Endothelial cell of umbilical vein (primary cell): ENCODE data around the gene VPS8. TPM values are rescaled to one million over a fixed set of nuclear protein-coding genes. Genes with fewer than 3 reads are reported as not detected.

Source experiments
- Bru-seq: library from RNA; stranded (reverse); fragments of 400-500 nt; gene quantifications from one replicate; lab custom pipeline; 2021; lab: Mats Ljungman, UMichigan
- BruChase-seq, 2 experiments: library from RNA; stranded (reverse); fragments of 400-500 nt; gene quantifications; one replicate each; lab custom pipeline; 2021; lab: Mats Ljungman, UMichigan
- BruUV-seq: library from RNA; stranded (reverse); fragments of 400-500 nt; replicated peaks from 2 replicates; lab custom pipeline; 2021; lab: Mats Ljungman, UMichigan
- CTCF ChIA-PET: fragments of 300-600, 350-600 bp; sonication (Branson Sonifier 250); formaldehyde crosslinking; loops from one replicate; lab custom pipeline; 2021; ENCODE audit warnings: antibody characterized with exemption, inconsistent platforms; lab: Charles Lee
- POLR2A ChIA-PET: fragments of 300-600, 350-600 bp; sonication (Branson Sonifier 250); formaldehyde crosslinking; loops from one replicate; lab custom pipeline; 2021; ENCODE audit warnings: antibody characterized with exemption, inconsistent platforms; lab: Charles Lee
- DNase-seq: peaks from one replicate; pipeline ENCODE4 v3.0.0-alpha.2; 2011; ENCODE audit warnings: low read depth, low spot score
- FAIRE-seq: peaks from 2 replicates; lab custom pipeline; 2011; peaks lifted over from hg19 to GRCh38; lab: Jason Lieb, UNC
- H2AFZ ChIP-seq: 2 replicates; pipeline ENCODE4 v1.6.0; 2012; ENCODE audit warnings: low read depth, low read length, control low read depth, inconsistent platforms
- H3K27ac ChIP-seq: 2 replicates; pipeline ENCODE4 v1.5.1; 2011; ENCODE audit warnings: low read depth, mild to moderate bottlenecking, control low read depth, low read length, moderate library complexity; ENCODE audit not compliant: insufficient read depth
- H3K27me3 ChIP-seq, 2 experiments: 2 replicates each; pipeline versions ENCODE4 v1.6.0 to v1.6.1; 2011; ENCODE audit warnings: low read length in 2 of 2, mixed read lengths in 1 of 2; ENCODE audit not compliant: control insufficient read depth in 2 of 2, insufficient read depth in 2 of 2
- H3K36me3 ChIP-seq, 2 experiments: 2 replicates in 1 of 2; 3 replicates in 1 of 2; pipeline ENCODE4 v1.5.1; 2011; ENCODE audit warnings: low read length in 2 of 2, mild to moderate bottlenecking in 1 of 2, moderate library complexity in 1 of 2; ENCODE audit not compliant: control insufficient read depth in 2 of 2, insufficient read depth in 2 of 2; ENCODE audit errors: extremely low read depth in 1 of 2
- H3K4me1 ChIP-seq: 3 replicates; pipeline ENCODE4 v1.5.1; 2011; ENCODE audit warnings: mild to moderate bottlenecking, low read length; ENCODE audit not compliant: control insufficient read depth, insufficient read depth; ENCODE audit errors: extremely low read depth
- H3K4me2 ChIP-seq: 2 replicates; pipeline ENCODE4 v1.6.1; 2011; ENCODE audit warnings: low read length, control low read depth, mixed read lengths; ENCODE audit not compliant: insufficient read depth
- H3K4me3 ChIP-seq, 3 experiments: fragments of 200-600 bp in 1 of 3; sonication (generic), shearing (Covaris generic) in 1 of 3; replicated peaks in 1 of 3; 2 replicates each; pipeline ENCODE4 v1.5.1; 2011 to 2016; ENCODE audit warnings: control low read depth in 3 of 3, low read length in 3 of 3, mild to moderate bottlenecking in 2 of 3, inconsistent platforms in 1 of 3, low read depth in 1 of 3, moderate library complexity in 1 of 3; ENCODE audit not compliant: insufficient read depth in 1 of 3
- H3K79me2 ChIP-seq: 2 replicates; pipeline ENCODE4 v1.6.0; 2012; ENCODE audit warnings: low read length, inconsistent platforms; ENCODE audit not compliant: control insufficient read depth, insufficient read depth
- H3K9ac ChIP-seq: replicated peaks from 2 replicates; pipeline ENCODE3; 2011; ENCODE audit warnings: low read length, control low read depth; ENCODE audit not compliant: insufficient read depth; ENCODE audit errors: extremely low read depth
- H3K9me1 ChIP-seq: replicated peaks from 3 replicates; pipeline ENCODE4 v1.6.0; 2011; ENCODE audit warnings: mild to moderate bottlenecking, low read length; ENCODE audit not compliant: control insufficient read depth, insufficient read depth; ENCODE audit errors: extremely low read depth
- H3K9me3 ChIP-seq: replicated peaks from 2 replicates; pipeline ENCODE4 v1.5.1; 2012; ENCODE audit warnings: low read length, inconsistent platforms; ENCODE audit not compliant: control insufficient read depth, insufficient read depth
- H4K20me1 ChIP-seq: replicated peaks from 2 replicates; pipeline ENCODE3; 2011; ENCODE audit warnings: mild to moderate bottlenecking, low read length; ENCODE audit not compliant: control insufficient read depth, insufficient read depth; ENCODE audit errors: extremely low read depth
- FOS ChIP-seq: IDR thresholded peaks from 2 replicates; pipeline ENCODE4 v1.6.1; 2011; ENCODE audit warnings: mild to moderate bottlenecking, low read length, moderate library complexity, borderline replicate concordance; ENCODE audit not compliant: insufficient read depth
- MAX ChIP-seq: IDR thresholded peaks from 2 replicates; pipeline ENCODE4 v1.6.1; 2011; ENCODE audit not compliant: insufficient read depth, insufficient read length
- POLR2A ChIP-seq: IDR thresholded peaks from 2 replicates; pipeline ENCODE4 v1.6.1; 2012; ENCODE audit warnings: low read depth, mild to moderate bottlenecking, control low read depth, low read length
- POLR2AphosphoS5 ChIP-seq: IDR thresholded peaks from 2 replicates; pipeline ENCODE4 v1.6.1; 2012; ENCODE audit warnings: low read depth, mild to moderate bottlenecking, control low read depth, low read length, moderate library complexity; ENCODE audit not compliant: insufficient read depth
- dilution Hi-C: fragments of 300-500 bp; cut with MboI; formaldehyde crosslinking; loops from one replicate; pipeline ENCODE4 v1.15.0; 2019; ENCODE audit warnings: low sequenced_read_pairs; ENCODE audit not compliant: extremely low pct_ligation_motif_present
- intact Hi-C: fragments of 100-400 bp; cut with micrococcal nuclease; formaldehyde crosslinking; loops from one replicate; pipeline ENCODE4 v1.10.0; 2022
- long read RNA-seq: library from polyadenylated mRNA; stranded (forward); transcript quantifications from one replicate; pipeline ENCODE4 v2.0.0, GENCODE V29; 2021
- polyA minus RNA-seq, 3 experiments: library from RNA; depleted of rRNA, polyadenylated mRNA; stranded (reverse); fragments of >200 nt; gene quantifications; 1 replicate in 1 of 3; 2 replicates in 2 of 3; pipeline ENCODE4 v1.2.3, GENCODE V29; 2011
- polyA plus RNA-seq, 4 experiments: library from polyadenylated mRNA; depleted of rRNA in 3 of 4; stranded (reverse) in 3 of 4; unstranded in 1 of 4; fragments of >200 nt; gene quantifications; 2 replicates each; pipeline versions ENCODE4 v1.2.1 to v1.2.3, GENCODE V29; 2011 to 2012; ENCODE audit warnings: missing spikeins in 1 of 4
- total RNA-seq: library from RNA; stranded (reverse); gene quantifications from 2 replicates; pipeline ENCODE4 v1.2.3, GENCODE V29; 2021
- TF ChIP-seq, protein P1 (sequence below), 2 donors: IDR thresholded peaks; 1 replicate in 1 of 2; 2 replicates in 1 of 2; pipeline ENCODE4 v1.5.1; 2011; ENCODE audit warnings: low read length in 2 of 2, mild to moderate bottlenecking in 2 of 2, moderate library complexity in 2 of 2, control low read depth in 1 of 2, inconsistent platforms in 1 of 2, low read depth in 1 of 2; ENCODE audit not compliant: insufficient read depth in 1 of 2; ENCODE audit errors: extremely low read depth in 1 of 2

The VPS8 gene, protein sequence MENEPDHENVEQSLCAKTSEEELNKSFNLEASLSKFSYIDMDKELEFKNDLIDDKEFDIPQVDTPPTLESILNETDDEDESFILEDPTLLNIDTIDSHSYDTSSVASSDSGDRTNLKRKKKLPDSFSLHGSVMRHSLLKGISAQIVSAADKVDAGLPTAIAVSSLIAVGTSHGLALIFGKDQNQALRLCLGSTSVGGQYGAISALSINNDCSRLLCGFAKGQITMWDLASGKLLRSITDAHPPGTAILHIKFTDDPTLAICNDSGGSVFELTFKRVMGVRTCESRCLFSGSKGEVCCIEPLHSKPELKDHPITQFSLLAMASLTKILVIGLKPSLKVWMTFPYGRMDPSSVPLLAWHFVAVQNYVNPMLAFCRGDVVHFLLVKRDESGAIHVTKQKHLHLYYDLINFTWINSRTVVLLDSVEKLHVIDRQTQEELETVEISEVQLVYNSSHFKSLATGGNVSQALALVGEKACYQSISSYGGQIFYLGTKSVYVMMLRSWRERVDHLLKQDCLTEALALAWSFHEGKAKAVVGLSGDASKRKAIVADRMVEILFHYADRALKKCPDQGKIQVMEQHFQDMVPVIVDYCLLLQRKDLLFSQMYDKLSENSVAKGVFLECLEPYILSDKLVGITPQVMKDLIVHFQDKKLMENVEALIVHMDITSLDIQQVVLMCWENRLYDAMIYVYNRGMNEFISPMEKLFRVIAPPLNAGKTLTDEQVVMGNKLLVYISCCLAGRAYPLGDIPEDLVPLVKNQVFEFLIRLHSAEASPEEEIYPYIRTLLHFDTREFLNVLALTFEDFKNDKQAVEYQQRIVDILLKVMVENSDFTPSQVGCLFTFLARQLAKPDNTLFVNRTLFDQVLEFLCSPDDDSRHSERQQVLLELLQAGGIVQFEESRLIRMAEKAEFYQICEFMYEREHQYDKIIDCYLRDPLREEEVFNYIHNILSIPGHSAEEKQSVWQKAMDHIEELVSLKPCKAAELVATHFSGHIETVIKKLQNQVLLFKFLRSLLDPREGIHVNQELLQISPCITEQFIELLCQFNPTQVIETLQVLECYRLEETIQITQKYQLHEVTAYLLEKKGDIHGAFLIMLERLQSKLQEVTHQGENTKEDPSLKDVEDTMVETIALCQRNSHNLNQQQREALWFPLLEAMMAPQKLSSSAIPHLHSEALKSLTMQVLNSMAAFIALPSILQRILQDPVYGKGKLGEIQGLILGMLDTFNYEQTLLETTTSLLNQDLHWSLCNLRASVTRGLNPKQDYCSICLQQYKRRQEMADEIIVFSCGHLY (N-terminal part only)
- total RNA-seq (45.4 and 51.6 TPM in 2 replicates), polyA plus RNA-seq (11.2 and 13.7 TPM in 2 replicates), polyA minus RNA-seq (56.1 and 113 TPM in 2 replicates), Bru-seq, nascent RNA (percentile 74 among the genes with signal in this experiment), BruChase-seq, experiment 1, labeled RNA remaining after a 6-hour chase (percentile 60 among the genes with signal in this experiment), BruChase-seq, experiment 2, labeled RNA remaining after a 2-hour chase (percentile 70 among the genes with signal in this experiment)
- polyA plus RNA-seq (2011; cell fraction: cytosol; rRNA removed) = 8.8 and 14.4 TPM in 2 replicates
- 75.9 and 76.6 TPM in 2 replicates for polyA plus RNA-seq (2011; cell fraction: nucleus; rRNA removed)
- 19.0 and 27.6 TPM in 2 replicates for polyA plus RNA-seq (2012)
- 7.8 TPM for polyA minus RNA-seq (2011; cell fraction: cytosol; rRNA and poly(A)+ RNA removed)
- 185 and 241 TPM in 2 replicates for polyA minus RNA-seq (2011; cell fraction: nucleus; rRNA and poly(A)+ RNA removed)
- long read RNA-seq, full-length matches to known transcripts = 33 of 54 reads
- long read RNA-seq, partial matches to known transcripts = 11 of 54 reads
- long read RNA-seq, other reads (novel, unspliced or antisense) = 10 of 54 reads

DNA sequence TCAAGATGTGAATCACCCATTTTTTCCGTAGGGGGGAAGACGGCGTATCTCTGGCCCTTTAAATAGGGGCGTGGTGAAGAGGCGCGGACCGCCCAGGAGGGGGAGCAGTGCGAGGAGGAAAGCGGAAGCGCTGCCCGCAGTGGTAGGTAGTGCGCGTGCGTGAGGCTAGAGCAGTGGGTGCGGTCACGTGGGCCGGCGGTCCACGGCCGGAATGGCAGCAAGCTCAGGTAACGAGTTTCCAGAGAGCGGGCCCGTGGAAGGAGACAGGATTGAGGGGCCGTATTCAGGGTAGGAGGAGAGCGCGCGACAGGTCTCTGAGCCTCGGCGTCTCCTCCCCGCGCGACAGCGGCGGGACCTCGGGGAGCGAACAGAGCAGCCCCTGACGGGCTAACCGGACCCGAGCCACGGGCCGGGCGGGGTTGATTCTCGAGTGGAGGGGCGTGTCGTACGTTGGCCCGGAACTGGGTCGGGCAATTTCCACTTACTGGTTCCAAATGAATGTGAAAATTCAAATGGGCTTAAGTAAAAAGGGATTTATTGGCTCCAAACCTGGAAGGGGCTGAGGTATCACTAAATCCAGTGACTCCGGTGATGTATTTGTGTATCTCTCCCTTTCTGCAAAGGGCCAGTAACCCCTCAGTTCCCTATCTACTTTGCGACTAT, at the start of gene VPS8:
TSS of gene VPS8 (plus strand) at position 168 of the 663 bp plus-strand sequence. CDS start 12,467 bp downstream, outside the sequence.
- POLR2A ChIA-PET = no interaction called here
- TF ChIP-seq, protein P1, sequence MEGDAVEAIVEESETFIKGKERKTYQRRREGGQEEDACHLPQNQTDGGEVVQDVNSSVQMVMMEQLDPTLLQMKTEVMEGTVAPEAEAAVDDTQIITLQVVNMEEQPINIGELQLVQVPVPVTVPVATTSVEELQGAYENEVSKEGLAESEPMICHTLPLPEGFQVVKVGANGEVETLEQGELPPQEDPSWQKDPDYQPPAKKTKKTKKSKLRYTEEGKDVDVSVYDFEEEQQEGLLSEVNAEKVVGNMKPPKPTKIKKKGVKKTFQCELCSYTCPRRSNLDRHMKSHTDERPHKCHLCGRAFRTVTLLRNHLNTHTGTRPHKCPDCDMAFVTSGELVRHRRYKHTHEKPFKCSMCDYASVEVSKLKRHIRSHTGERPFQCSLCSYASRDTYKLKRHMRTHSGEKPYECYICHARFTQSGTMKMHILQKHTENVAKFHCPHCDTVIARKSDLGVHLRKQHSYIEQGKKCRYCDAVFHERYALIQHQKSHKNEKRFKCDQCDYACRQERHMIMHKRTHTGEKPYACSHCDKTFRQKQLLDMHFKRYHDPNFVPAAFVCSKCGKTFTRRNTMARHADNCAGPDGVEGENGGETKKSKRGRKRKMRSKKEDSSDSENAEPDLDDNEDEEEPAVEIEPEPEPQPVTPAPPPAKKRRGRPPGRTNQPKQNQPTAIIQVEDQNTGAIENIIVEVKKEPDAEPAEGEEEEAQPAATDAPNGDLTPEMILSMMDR (IDR thresholded peaks at IDR 0.05; ENCODE audit: extremely low read depth in 1 of 2, insufficient read depth in 1 of 2, low read depth in 1 of 2, low read length in 2 of 2) = peak; percentile 46 to 70
- TF ChIP-seq POLR2AphosphoS5 = peak; percentile 85
- TF ChIP-seq FOS = no peak
- peak; percentile 98 for TF ChIP-seq MAX
- peak; percentile 78 for TF ChIP-seq POLR2A
- H3K27ac ChIP-seq = no peak within 1 kb of the TSS
- H3K9ac ChIP-seq = peak within 1 kb of the TSS; percentile 65
- H3K4me1 ChIP-seq = peaks cover 14% of the 10 kb centered on the region
- FAIRE-seq (peak; percentile 96), DNase-seq (peak; percentile 97)
- peak within 1 kb of the TSS; percentile 79 for H2AFZ ChIP-seq
- intact Hi-C loops = loop anchor here (2.0 kb wide), 1 partner anchor 55 kb away; no protein-coding TSS in a partner anchor
- H3K4me2 ChIP-seq = peak within 1 kb of the TSS; percentile 68
- H3K9me1 ChIP-seq = no peaks in the 10 kb centered on the region
- H3K9me3 ChIP-seq = no peaks in the 10 kb centered on the region
- dilution Hi-C loops = no loop called here
- H3K4me3 ChIP-seq = peak within 1 kb of the TSS; percentile 63 to 91 (median 80)
- CTCF ChIA-PET = interaction anchor here (0.6 to 1.3 kb wide), 10 partner anchors 8 to 1907 kb away, joined by 3 to 6 read pairs (median 3); no protein-coding TSS in a partner anchor
- peaks cover 4 to 7% of the 10 kb centered on the region in 2 experiments for H3K27me3 ChIP-seq
- no peaks in the 10 kb centered on the region for H3K36me3 ChIP-seq
- H4K20me1 ChIP-seq = no peaks in the 10 kb centered on the region
- peaks cover 11% of the 10 kb centered on the region for H3K79me2 ChIP-seq
- BruUV-seq = TSS peak; percentile 15
